HUES64 (cell line): ENCODE data around the gene CHCHD6.

Experiments used
- H3K27ac ChIP-seq: 2 replicates; pipeline ENCODE4 v1.7.0; 2013; ENCODE audit warnings: low read depth, low read length, inconsistent platforms
- H3K27me3 ChIP-seq: 2 replicates; pipeline ENCODE4 v1.6.1; 2013; ENCODE audit warnings: mild to moderate bottlenecking, low read length; ENCODE audit not compliant: insufficient read depth
- H3K36me3 ChIP-seq: 2 replicates; pipeline ENCODE4 v1.6.1; 2013; ENCODE audit warnings: mild to moderate bottlenecking, low read length; ENCODE audit not compliant: insufficient read depth
- H3K4me1 ChIP-seq: 2 replicates; pipeline ENCODE4 v1.6.1; 2013; ENCODE audit warnings: mild to moderate bottlenecking, low read length, moderate library complexity; ENCODE audit not compliant: insufficient read depth
- H3K4me3 ChIP-seq: 2 replicates; pipeline ENCODE4 v1.5.1; 2013; ENCODE audit warnings: mild to moderate bottlenecking, low read length, moderate library complexity
- H3K9ac ChIP-seq: 2 replicates; pipeline ENCODE4 v1.6.1; 2013; ENCODE audit warnings: mild to moderate bottlenecking, low read depth, low read length
- H3K9me3 ChIP-seq: 2 replicates; pipeline ENCODE4 v1.6.1; 2013; ENCODE audit warnings: low read depth, low read length; ENCODE audit not compliant: insufficient read depth
- WGBS: fragments of 150-250, 120-280 bp; methylation state at CpG from one replicate; pipeline ENCODE4 v1.1.7; 2013; ENCODE audit warnings: missing lambda C conversion rate; 5-methylcytosine and 5-hydroxymethylcytosine counted together

CHCHD6 gene

DNA sequence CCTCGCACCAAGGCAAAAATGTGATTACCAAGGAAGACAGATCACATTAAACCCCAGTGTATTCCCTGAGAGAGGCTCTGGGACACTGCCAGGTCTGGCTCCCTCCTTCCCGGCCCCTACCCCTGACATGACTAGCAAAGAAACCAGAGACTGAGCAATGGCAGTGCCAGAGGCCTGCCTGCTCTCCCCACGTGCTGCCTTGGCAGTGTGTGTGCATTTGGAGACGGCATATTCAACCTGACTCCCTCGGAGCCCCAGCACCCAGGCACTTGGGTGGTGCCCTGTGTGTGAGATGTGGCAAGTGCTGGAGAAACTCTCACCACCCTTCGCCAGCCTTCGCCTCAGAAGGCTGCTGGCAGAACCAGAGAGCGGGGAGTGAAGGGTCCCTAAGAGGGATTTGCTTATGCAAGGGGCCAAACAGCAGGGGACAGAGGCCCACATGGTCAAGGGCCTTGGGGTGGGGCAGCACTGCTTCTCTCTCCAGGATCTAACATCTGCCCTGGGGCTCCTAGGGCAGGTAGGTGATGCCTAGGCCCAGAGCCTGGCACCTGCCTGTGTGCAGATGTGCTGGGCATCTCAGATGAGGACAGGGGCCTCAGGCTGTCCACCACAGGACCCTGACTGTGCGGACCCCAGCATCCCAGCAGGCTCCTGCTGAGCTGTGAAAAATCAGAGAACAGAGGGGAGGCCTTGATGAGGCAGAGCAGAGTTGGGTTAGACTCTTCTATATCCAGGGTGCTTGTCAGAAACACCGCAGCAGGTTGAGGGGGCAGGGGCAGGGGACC is 255.3 kb downstream of the CHCHD6 start:
- Histone ChIP-seq H3K27ac (no peak overlapping the region), H3K36me3 (no peaks in the 10 kb centered on the region), H3K4me3 (no peak overlapping the region), H3K9me3 (no peaks in the 10 kb centered on the region), H3K27me3 (no peaks in the 10 kb centered on the region), H3K4me1 (peaks cover 5% of the 10 kb centered on the region; the same call in 1 of the 2 replicates), H3K9ac (no peak overlapping the region)
- WGBS, result 81% methylated on average over 10 of the region's 10 CpGs

DNA sequence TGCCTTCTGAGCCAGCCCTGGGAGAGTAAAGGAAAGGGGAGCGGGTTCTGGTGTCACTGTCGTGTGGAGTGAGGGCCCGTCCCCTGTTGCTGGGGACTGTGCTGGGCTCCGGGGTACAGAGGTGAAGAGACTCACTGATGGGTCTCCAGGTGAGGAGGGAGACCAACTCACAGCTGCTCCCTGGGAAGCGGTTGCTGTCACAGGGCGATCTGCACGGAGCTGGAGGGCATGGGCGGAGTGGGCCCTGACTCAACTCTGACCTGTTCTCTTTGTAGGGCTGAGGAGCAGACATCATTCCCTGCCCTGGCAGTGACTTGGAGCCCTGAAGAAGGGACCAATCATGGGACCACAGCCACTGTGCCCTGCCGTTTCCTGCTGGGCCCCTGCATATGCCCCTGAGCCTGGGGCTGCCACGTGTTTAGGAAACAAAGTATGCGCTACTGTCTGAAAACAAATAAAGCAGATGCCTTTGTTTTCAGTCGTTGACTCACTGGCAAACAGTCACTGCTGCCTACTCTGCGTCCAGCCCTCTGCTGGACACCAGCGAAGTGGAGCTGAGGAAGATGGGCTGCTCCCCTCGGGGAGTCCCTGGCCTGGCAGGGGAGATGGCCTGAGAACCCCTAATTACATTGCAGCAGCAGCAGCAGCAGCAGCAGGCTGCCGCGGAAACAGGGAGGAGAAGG is 256.0 kb downstream of the CHCHD6 start:
- 58% methylated on average over 17 of the region's 17 CpGs for WGBS
- no peak overlapping the region for H3K4me3 ChIP-seq
- H3K27ac ChIP-seq, result no peak overlapping the region
- no peaks in the 10 kb centered on the region for H3K27me3 ChIP-seq
- peaks cover 5% of the 10 kb centered on the region; the same call in 1 of the 2 replicates for H3K4me1 ChIP-seq
- H3K9me3 ChIP-seq, result no peaks in the 10 kb centered on the region
- H3K9ac ChIP-seq, result 0 out of 2 replicates have a peak overlapping the region, but pooled peaks have one; percentile 2
- no peaks in the 10 kb centered on the region for H3K36me3 ChIP-seq

DNA sequence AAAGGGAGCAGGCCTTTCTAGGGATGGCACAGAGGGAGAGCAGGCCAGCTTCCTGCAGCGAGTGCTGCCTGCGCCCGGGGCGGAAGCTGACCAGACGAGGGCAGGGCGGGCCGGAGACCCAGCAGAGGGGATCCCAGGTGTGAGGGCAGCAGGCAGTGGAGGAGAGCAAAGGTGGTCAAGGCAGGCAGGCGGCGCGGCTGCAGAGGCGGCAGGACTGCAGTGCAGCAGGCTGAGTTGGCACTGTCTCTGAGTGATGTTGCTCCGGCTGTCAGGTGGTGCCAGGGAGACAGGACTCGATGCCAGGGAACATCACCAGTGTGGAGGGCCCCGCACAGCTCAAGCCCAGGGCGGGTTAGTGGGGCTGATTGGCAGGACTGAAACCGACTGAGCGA is 256.6 kb downstream of the CHCHD6 start:
- 83% methylated on average over 17 of the region's 17 CpGs for WGBS
- Histone ChIP-seq H3K27me3 (no peaks in the 10 kb centered on the region), H3K9me3 (no peaks in the 10 kb centered on the region), H3K27ac (no peak overlapping the region), H3K9ac (0 out of 2 replicates have a peak overlapping the region, but pooled peaks have one; percentile 2), H3K4me1 (peaks cover 5% of the 10 kb centered on the region; the same call in 1 of the 2 replicates), H3K4me3 (no peak overlapping the region), H3K36me3 (no peaks in the 10 kb centered on the region)

DNA sequence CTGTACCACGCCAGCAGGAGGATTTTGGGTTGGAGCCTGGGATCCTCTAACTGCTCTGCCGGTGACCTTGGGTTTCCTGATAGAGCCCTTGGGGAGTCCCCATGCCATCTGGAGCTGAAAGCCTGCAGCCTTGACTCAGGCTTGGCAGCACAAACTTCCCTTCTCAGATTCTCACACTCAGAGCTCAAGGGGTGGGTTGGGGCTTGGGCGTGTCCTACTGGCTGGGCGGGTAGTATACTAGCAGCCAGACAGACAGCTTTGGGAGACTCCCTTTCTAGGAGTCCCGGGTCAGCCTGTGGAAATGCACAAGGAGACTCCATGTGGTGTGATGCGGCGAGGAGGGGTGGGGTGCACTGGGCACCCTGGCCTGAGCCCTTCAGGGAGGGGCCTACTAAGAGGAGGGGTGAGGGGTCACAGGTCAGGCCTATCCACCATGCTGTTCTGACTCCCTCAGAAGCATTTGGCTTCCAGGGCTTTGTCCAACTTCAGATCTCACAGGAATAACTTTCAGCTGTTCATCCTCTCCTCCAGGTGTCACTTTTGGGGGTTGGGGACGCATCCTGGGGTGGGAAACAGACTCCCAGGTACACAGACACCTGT is 257.3 kb downstream of the CHCHD6 start:
- Histone ChIP-seq H3K9ac (no peak overlapping the region), H3K27me3 (no peaks in the 10 kb centered on the region), H3K27ac (no peak overlapping the region), H3K9me3 (no peaks in the 10 kb centered on the region), H3K4me1 (peaks cover 5% of the 10 kb centered on the region; the same call in 1 of the 2 replicates), H3K36me3 (no peaks in the 10 kb centered on the region), H3K4me3 (no peak overlapping the region)
- WGBS, result 91% methylated on average over 8 of the region's 8 CpGs

DNA sequence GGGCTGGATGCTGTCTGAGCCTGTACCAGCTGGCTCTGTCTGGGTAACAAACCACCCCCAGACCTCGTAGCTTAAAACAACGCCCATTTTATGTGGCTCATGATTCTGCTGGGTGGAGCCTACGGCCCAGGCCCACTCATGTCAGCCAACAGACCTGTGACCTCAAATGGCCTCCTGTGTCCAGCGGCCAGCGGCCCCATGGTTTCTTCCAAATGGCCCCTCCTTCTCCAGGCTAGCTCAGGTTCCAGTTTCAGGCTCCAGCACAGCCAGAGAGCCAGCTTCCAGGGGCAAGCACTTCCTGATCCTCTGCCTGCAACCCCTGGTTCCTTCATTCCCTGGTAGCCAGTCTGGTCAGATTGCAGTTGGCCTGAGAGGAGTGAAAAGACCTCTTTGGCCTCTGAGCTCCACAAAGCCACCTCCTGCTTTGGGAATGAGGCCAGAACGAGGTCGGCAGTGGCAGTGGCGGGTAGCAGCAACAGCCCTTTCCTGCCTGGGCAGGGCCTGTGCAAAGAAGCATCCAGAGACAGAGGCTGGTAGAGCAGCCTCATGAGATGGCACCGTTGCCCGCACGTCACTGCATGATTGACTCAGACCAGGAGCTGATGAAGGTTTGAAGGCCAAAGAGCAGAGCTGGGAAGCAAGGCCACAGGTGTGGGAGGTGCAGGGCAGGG is 257.9 kb downstream of the CHCHD6 start:
- Histone ChIP-seq H3K4me3 (no peak overlapping the region), H3K9ac (no peak overlapping the region), H3K27ac (no peak overlapping the region), H3K9me3 (no peaks in the 10 kb centered on the region), H3K4me1 (peaks cover 5% of the 10 kb centered on the region; the same call in 1 of the 2 replicates), H3K36me3 (no peaks in the 10 kb centered on the region), H3K27me3 (no peaks in the 10 kb centered on the region)
- WGBS, result 91% methylated on average over 11 of the region's 11 CpGs

DNA sequence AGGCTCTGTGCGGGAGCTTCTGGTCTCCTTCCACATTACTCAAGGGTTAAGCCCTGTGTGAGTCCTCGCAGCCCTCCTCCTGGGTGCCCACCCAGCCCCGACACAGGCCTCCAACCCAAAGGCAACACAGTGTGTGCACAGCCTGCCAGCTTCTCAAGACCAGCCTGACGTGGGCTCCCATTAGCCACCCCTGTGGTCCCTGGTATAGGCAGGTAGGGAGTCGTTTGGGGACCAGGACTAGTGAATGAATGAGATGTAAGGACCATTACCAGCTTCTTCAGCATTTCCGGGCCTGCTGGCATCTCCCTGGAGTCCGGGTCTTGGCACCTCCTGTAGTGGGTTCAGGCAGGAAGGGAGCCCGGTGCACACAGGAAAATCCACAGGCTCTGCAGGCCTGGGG is 258.7 kb downstream of the CHCHD6 start:
- Histone ChIP-seq H3K4me3 (no peak overlapping the region), H3K27ac (no peak overlapping the region), H3K27me3 (no peaks in the 10 kb centered on the region), H3K9ac (no peak overlapping the region), H3K9me3 (no peaks in the 10 kb centered on the region), H3K4me1 (peaks cover 5% of the 10 kb centered on the region; the same call in 1 of the 2 replicates), H3K36me3 (no peaks in the 10 kb centered on the region)
- WGBS, result 93% methylated on average over 8 of the region's 8 CpGs

DNA sequence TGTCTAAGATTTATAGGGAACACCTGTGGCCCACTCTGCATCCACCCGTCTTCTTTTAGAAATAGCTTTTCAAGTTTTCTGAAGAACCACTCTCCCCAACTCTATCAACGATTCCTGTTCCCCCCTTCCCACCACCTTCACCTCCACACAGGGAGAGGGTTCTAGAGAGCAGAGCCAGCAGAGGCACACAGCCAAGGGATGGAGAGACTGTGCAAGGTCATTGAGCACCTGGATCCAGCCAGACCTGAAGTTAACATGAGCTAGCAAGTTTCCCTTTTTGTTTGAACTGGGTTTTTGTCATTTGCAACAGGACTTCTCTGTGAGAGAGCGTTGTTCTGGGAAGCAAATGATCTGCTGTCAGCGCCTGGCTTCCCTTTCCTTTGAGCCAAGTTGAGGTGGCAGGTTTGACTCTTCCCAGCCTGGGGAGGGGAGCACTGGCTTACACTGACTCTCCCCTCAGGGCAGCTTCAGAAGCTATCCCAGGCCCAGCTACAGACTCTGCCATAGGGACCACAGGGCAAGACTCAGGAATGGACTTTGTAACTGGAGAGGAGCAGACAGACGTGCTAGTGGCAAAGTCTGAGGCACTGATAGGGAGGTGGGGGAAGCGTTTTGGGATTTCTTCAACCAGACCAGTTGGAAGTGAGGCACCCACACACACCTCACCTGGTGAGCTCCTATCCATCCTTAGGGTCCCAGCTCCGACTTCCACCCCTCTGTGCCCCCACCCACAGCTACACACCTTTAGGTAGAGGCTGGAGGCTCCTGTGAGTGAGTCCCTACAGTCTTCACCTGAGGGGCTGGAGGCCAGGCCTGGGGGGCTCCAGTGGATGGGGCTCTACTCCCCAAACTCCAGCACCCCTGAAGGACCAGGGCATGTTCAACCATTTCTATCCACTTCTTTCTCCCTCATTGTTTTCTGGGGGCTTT is 259.5 kb downstream of the CHCHD6 start:
- WGBS, result 91% methylated on average over 7 of the region's 7 CpGs
- Histone ChIP-seq H3K4me1 (peaks cover 5% of the 10 kb centered on the region; the same call in 1 of the 2 replicates), H3K4me3 (no peak overlapping the region), H3K27ac (no peak overlapping the region), H3K9me3 (no peaks in the 10 kb centered on the region), H3K9ac (no peak overlapping the region), H3K27me3 (no peaks in the 10 kb centered on the region), H3K36me3 (no peaks in the 10 kb centered on the region)

DNA sequence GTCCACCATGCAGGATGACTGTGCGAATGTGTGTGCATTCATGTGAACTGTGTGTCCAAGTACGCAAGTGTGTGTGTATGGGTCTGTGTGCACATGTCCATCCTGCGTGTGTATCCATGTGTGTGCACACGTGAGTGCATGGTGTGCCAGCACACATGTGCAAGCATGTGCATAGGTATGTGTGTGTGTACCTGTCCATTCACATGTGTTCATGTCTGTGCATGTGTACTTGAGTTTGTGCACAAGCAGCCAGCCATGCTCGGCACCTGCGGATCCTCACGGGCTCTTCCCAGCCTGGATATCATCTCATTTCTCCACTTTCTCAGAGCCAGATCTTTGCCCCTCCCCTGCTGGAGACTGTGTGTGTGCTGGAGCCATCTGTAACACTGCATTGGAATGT is 260.2 kb downstream of the CHCHD6 start:
- H3K36me3 ChIP-seq, result no peaks in the 10 kb centered on the region

DNA sequence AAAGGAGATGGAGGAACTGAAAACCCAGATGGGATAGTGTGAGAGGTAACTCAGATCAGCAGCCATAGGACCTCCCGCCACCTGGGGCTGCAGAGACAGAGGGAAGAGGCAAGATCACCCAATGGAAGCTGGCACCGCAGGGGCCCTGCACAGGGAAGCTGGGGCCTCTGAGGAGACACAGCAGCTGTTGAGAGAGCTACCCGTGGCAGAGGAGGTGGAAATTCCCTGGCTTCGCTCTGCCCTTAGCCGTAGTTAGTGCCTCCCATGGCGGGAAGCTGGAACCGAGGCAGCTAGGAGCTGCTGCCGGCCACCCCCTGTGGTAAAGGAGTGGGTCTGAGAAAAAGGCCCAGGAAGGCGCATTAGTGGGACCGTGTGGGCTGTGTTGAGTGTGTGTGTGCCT is 260.9 kb downstream of the CHCHD6 start:
- Histone ChIP-seq H3K27me3 (no peaks in the 10 kb centered on the region), H3K36me3 (no peaks in the 10 kb centered on the region), H3K27ac (no peak overlapping the region), H3K9me3 (no peaks in the 10 kb centered on the region), H3K4me3 (no peak overlapping the region), H3K9ac (no peak overlapping the region), H3K4me1 (peaks cover 7% of the 10 kb centered on the region)
- WGBS, result 92% methylated on average over 10 of the region's 10 CpGs

More for the DNA sequence above, 260.2 kb downstream of the CHCHD6 start:
- H3K4me1 ChIP-seq, result peaks cover 5% of the 10 kb centered on the region; the same call in 1 of the 2 replicates
- no peak overlapping the region for H3K4me3 ChIP-seq
- no peak overlapping the region for H3K9ac ChIP-seq
- H3K27ac ChIP-seq, result no peak overlapping the region
- 89% methylated on average over 7 of the region's 7 CpGs for WGBS
- no peaks in the 10 kb centered on the region for H3K9me3 ChIP-seq
- H3K27me3 ChIP-seq, result no peaks in the 10 kb centered on the region

DNA sequence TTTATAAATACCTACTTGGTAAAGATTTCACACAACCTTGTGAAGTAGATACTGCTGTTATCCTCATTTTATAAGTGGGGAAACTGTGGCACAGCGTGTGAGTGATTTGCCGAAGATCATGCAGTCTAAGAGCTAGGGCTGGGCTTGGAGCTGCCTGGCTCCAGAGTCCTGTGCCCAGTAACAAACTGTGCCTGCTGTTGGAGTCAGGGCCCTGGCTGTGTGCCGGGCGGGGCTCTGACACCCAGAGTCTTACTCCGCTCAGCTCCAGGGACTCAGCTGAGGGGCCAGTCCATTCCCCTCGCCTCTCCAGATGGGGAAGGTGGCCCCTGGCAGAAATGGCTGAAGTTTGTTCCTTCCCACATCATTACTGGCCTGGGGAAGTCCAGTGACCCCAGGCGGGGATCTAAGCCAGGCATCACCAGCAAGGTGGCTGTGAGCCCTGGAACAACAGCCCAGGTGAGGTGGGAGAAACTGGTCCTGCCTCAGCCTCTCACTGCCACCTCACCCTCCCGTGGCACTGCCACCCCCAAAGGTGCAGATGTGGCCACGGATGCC is 261.6 kb downstream of the CHCHD6 start:
- Histone ChIP-seq H3K9ac (no peak overlapping the region), H3K4me3 (no peak overlapping the region), H3K27me3 (no peaks in the 10 kb centered on the region), H3K27ac (no peak overlapping the region), H3K9me3 (no peaks in the 10 kb centered on the region), H3K36me3 (no peaks in the 10 kb centered on the region), H3K4me1 (peaks cover 5% of the 10 kb centered on the region; the same call in 1 of the 2 replicates)
- 92% methylated on average over 9 of the region's 9 CpGs for WGBS
